C1 segment of cervical spinal cord (tissue), 14 donors: Measurements from ENCODE around the gene LEPROT.
"Not testable (repeated sequence)": the region's sequence is repeated elsewhere in the genome, so short reads cannot be mapped to it uniquely, and the experiment has no call there.

Experiments
- DNase-seq, 14 donors: peaks; one replicate each; lab custom pipeline; 2025; lab: John Stamatoyannopoulos, UW

LEPROT gene, protein sequence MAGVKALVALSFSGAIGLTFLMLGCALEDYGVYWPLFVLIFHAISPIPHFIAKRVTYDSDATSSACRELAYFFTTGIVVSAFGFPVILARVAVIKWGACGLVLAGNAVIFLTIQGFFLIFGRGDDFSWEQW

GRCh38 chr1:65420590-65421350 lies at the start of gene LEPROT, which contains the start of gene LEPR:
Gene LEPROT (plus strand): TSS chr1:65420668. CDS start chr1:65420725, 57 bp downstream.
Gene LEPR (plus strand): TSS chr1:65420668. CDS start chr1:65565566, 144,898 bp downstream.
- peak in 4 of 14 donors; percentile 58 to 92 (median 66) for DNase-seq

DNA sequence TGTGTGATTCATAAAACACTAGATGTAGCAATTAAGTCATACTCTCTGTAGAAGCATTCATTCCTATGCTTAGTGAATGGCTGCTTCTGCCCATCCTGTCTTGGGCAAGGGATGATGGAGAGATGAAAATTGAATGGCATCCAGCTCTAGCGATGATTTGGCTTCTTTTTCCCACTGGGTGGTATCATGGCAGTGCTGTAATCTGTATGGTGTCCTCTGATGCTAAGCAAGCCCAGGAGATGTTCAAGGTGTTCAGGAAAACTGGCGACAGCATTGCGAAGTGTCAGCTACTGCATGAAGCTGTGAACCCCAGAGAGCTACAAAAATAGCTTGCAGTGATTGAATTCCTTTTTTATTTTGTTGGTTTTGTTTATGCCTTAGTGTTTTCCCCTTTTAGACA lies 48.9 kb upstream of the LEPROT start:
- peak in 1 of 14 donors; percentile 49 for DNase-seq

GRCh38 chr1:65372557-65372956 lies 47.9 kb upstream of the LEPROT start:
- no peak for DNase-seq

DNA sequence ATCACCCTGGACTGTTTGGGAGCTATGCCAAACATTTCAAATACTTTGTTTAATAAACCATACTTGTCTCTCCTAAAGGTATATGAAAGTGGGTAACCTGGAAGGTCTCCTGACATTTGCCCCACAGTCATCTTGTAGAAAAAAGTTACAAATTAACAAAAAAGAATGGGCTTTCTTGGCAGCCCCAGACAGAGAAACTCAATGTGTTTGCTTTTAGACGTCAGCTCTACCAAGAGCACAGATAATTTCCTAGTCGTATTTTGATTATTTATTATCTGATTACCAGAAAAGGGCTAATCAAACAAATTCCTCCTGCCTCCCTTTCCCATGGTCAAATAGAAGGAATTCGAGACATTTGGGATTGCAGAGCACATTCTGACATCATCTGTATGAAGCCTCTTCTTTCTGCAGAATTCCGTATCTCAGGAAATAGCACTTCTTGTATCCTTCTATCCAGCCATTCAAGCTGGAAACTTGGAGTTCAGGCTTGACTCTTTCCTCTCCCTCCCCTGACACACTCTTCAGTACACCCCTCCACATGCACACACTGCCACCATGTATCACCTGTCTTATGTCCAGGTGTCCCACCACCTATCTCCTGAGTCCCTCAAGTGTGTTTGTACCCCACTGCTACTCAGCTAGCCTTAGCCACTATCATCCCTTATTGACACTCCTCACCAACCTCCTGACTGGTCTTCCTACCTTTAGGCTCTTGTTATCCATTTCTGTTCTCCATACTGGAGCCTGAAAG lies 42.8 kb upstream of the LEPROT start:
- no peak for DNase-seq

- DNase-seq: no peak
Measured at GRCh38 chr1:65378247-65378946, 42.1 kb upstream of the LEPROT start.

DNA sequence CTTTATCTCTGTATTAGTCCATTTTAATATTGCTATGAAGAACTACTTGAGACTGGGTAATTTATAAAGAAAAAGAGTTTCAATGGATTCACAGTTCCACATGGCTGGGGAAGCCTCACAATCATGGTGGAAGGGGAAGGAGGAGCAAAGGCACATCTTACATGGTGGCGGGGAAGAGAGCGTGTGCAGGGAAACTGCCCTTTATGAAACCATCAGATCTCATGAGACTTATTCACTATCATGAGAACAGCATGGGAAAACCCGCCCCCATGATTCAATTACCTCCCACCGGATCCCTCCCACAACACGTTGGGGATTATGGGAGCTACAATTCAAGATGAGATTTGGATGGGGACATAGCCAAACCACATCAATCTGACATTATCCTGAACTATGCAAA lies 36.0 kb upstream of the LEPROT start:
- not testable (repeated sequence) for DNase-seq

- peak in 2 of 14 donors; percentile 26 to 94 for DNase-seq
Measured at GRCh38 chr1:65386439-65386838, 34.0 kb upstream of the LEPROT start.

DNA sequence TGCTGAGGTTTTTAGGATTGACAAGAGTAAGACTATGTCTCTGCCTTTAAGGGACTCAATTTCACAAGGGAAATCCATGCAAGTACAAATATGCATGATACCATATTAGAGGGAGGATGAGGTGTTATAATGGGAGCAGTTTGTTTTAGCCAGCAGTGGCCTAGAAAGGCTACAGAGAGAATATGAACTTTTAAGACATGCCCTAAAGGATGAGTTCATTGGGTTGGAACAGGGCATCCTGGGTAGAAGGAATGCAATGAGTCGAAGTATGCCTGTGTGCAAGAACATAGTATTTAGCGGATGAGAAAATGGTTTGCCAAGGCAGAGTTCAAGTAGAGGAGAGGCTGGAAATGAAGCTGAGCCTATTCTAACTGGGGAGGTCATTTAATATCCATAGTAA lies 32.6 kb upstream of the LEPROT start:
- no peak for DNase-seq

- no peak for DNase-seq
Measured at GRCh38 chr1:65388908-65389695, 31.4 kb upstream of the LEPROT start.

GRCh38 chr1:65392497-65392896 lies 28.0 kb upstream of the LEPROT start:
- DNase-seq: no peak

GRCh38 chr1:65393347-65393746 lies 27.1 kb upstream of the LEPROT start:
- DNase-seq: no peak

DNA sequence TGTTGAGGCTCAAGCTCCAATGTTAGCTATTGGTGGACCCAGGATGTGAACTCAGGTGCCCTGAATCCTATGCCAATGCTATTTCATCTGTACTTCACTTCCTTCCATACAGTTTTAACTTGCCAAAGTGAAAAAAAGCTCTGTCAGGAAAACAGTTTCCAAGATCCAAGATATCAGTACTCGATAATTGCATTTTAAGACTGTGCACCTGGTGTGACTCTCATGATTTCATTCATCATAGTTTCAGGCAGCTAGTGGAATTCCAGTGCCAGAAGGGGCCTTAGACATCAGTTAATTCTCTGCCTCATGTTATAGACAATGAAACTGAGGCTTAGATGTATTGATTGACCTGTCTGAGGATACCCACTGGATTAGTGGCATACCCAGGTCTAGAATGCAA lies 26.5 kb upstream of the LEPROT start:
- no peak for DNase-seq

- DNase-seq: no peak
Measured at GRCh38 chr1:65395887-65396612, 24.4 kb upstream of the LEPROT start.

GRCh38 chr1:65398083-65398482 lies 22.4 kb upstream of the LEPROT start:
- no peak for DNase-seq

DNA sequence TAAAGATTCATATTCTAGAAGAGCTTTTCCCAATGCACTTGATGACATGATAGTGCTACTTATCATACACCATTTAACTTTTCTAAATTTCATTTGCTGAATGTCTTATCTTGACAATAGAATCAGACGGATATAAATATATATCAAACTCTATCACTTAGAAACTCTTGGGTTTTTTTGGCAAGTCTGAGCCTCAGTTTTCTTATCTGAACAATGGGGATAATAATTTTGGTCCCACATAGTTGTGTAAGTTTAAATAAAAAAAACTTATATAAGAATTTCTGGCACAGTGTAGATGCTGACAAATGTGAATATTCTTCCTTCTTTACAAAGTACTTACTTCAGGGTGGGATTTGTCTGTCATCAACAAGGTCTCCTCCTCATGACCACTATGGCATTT lies 21.5 kb upstream of the LEPROT start:
- DNase-seq: no peak

- DNase-seq: peak in 1 of 14 donors; percentile 10
Measured at GRCh38 chr1:65401612-65402011, 18.9 kb upstream of the LEPROT start.

- no peak for DNase-seq
Measured at GRCh38 chr1:65404941-65405340, 15.5 kb upstream of the LEPROT start.

- no peak for DNase-seq
Measured at GRCh38 chr1:65407877-65408276, 12.6 kb upstream of the LEPROT start.

GRCh38 chr1:65409314-65409713 lies 11.2 kb upstream of the LEPROT start:
- DNase-seq: no peak

DNA sequence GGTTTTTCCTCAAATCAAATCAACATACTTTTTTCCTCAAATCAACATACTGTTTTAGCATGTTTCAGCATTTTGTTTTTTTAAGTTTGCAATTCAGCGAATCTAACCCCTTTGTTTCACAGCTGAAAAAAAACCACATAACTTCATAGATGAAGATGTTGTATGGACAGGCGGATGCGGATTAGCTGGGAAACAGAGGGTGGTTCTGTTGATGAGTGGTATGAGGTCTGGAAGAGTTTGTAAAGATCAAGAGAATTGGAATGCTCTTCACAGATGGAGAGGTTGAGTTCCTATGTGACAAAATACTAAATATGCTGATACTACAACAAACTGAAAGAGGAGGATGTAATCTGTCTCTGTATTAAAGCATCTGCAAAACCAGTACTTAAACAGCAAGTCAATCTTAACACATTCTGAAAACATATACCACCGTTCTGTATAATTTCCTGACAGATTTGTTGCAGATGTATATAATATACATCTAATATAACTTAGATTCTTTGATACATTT lies 10.6 kb upstream of the LEPROT start:
- no peak for DNase-seq
